ENCODE data around the gene CDKAL1. TPM values are rescaled to one million over a fixed set of nuclear protein-coding genes. Genes with fewer than 3 reads are reported as not detected.
"Not testable (repeated sequence)": the region's sequence is repeated elsewhere in the genome, so short reads cannot be mapped to it uniquely, and the experiment has no call there.

Gene CDKAL1
- total RNA-seq, 1 donor from 2014 or later, result 12.2 TPM

- H3K4me3 ChIP-seq (ENCODE audit: low read depth, low read length), result no peak overlapping the region
- TF ChIP-seq, protein P1, sequence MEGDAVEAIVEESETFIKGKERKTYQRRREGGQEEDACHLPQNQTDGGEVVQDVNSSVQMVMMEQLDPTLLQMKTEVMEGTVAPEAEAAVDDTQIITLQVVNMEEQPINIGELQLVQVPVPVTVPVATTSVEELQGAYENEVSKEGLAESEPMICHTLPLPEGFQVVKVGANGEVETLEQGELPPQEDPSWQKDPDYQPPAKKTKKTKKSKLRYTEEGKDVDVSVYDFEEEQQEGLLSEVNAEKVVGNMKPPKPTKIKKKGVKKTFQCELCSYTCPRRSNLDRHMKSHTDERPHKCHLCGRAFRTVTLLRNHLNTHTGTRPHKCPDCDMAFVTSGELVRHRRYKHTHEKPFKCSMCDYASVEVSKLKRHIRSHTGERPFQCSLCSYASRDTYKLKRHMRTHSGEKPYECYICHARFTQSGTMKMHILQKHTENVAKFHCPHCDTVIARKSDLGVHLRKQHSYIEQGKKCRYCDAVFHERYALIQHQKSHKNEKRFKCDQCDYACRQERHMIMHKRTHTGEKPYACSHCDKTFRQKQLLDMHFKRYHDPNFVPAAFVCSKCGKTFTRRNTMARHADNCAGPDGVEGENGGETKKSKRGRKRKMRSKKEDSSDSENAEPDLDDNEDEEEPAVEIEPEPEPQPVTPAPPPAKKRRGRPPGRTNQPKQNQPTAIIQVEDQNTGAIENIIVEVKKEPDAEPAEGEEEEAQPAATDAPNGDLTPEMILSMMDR (conservative IDR thresholded peaks at IDR 0.05; ENCODE audit: low read depth, low read length), result no peak
- no peak for DNase-seq (ENCODE audit: low read depth)
Measured at GRCh38 chr6:21049572-21049971, 515.3 kb downstream of the CDKAL1 start.

DNA sequence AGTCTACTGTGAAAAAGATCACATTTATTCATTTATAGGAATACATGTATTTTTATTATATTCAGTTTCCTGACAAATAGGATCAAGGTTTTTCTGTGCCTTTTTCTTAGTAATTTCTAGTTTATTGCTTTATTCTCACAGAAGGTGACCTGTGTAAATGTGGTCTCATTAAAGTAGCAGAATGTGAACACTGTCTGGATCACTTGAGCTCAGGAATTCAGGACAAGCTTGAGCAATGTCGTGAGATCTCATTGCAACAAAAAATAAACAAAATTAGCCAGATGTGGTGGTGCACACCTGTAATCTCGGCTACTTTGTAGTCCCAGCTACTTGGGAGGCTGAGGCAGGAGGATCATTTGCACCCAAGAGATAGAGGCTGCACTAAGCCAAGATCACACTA lies 516.7 kb downstream of the CDKAL1 start:
- DNase-seq (ENCODE audit: low read depth), result peak; percentile 71
- H3K4me3 ChIP-seq (ENCODE audit: low read depth, low read length), result no peak overlapping the region
- TF ChIP-seq, protein P1 (conservative IDR thresholded peaks at IDR 0.05; ENCODE audit: low read depth, low read length), result no peak

DNA sequence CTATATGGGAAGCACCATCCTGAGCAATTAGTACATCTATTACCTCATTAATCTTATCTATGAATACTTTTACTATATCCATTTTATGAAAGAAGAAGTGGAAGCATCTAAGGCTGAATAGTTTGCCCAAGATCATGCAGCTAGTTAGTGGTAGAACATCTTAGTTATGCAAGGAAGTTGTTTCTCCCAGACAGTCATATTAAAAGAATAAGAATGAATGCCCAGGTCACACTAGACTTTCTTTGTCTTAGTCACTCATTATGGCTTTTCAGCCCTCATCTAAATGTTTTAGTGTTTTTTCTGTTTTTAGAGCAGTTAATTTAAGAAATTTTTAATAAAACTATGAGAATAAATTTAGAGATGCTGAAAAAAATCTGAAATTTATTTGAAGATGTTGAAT lies 517.5 kb downstream of the CDKAL1 start:
- DNase-seq (ENCODE audit: low read depth), result no peak
- TF ChIP-seq, protein P1 (conservative IDR thresholded peaks at IDR 0.05; ENCODE audit: low read depth, low read length), result no peak
- no peak overlapping the region for H3K4me3 ChIP-seq (ENCODE audit: low read depth, low read length)

DNA sequence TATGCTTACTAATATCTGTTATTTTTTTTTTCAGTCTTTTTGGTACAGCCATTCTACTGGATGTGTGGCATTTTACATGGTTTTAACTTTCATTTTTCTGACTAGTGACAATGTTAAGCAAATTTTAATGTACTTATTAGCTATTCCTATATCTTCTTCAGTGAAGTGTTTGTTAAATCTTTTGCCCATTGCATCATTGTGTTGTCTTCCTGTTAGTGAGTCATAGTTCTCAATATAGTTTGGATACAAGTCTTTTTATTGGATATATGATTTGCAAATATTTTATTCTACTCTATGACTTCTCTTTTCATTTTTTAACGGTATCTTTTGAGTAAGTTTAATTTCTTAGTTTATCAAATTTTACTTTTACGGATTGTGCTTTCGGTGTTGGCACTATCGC lies 519.4 kb downstream of the CDKAL1 start:
- H3K4me3 ChIP-seq (ENCODE audit: low read depth, low read length), result no peak overlapping the region
- TF ChIP-seq, protein P1 (conservative IDR thresholded peaks at IDR 0.05; ENCODE audit: low read depth, low read length), result no peak
- DNase-seq (ENCODE audit: low read depth), result no peak

DNA sequence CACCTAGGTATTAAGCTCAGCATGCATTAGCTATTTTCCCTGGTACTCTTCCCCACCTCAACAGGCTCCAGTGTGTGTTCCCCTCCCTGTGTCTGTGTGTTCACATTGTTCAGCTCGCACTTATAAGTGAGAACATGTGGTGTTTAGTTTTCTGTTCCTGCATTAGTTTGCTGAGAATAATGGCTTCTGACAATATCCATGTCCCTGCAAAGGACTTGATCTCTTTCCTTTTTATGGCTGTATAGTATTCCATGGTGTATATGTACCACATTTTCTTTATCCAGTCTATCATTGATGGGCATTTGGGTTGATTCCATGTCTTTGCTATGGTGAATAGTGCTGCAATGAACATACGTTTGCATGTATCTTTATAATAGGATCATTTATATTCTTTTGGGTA lies 521.2 kb downstream of the CDKAL1 start:
- DNase-seq (ENCODE audit: low read depth); H3K4me3 ChIP-seq (ENCODE audit: low read depth, low read length): not testable (repeated sequence)

- no peak for DNase-seq (ENCODE audit: low read depth)
- TF ChIP-seq, protein P1 (conservative IDR thresholded peaks at IDR 0.05; ENCODE audit: low read depth, low read length), result no peak
Measured at GRCh38 chr6:21061892-21062291, 527.6 kb downstream of the CDKAL1 start.

DNA sequence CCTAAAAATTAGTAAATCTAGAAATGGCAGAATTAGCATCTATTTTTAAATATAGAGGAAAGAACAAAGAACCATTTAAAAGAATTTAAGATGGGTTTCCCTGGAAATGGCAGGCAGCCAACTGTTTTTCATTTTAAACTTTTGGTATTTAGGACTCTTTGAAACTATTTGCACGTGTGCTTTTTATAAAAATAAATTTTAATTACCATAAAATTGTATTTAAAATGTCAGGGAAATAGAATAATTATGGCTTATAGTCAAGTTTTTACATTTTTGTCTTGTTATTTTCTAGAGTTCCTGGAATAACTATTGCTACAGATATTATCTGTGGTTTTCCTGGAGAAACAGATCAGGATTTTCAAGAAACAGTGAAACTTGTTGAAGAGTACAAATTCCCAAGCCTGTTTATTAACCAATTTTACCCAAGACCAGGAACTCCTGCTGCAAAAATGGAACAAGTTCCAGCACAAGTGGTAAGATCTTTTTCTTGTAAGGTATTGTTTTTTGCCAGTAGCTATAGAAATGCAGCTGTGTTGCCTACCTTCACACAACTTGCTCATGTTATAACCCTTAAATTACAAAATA lies 530.6 kb downstream of the CDKAL1 start:
- DNase-seq (ENCODE audit: low read depth), result no peak
- TF ChIP-seq, protein P1 (conservative IDR thresholded peaks at IDR 0.05; ENCODE audit: low read depth, low read length), result no peak
- H3K4me3 ChIP-seq (ENCODE audit: low read depth, low read length), result no peak overlapping the region

More at GRCh38 chr6:21061892-21062291, 527.6 kb downstream of the CDKAL1 start:
- no peak overlapping the region for H3K4me3 ChIP-seq (ENCODE audit: low read depth, low read length)

Data from epithelial cell of proximal tubule (primary cell).